ENCODE data around the gene SPIRE2.
"Not testable (repeated sequence)": the region's sequence is repeated elsewhere in the genome, so short reads cannot be mapped to it uniquely, and the experiment has no call there.

Gene SPIRE2, protein sequence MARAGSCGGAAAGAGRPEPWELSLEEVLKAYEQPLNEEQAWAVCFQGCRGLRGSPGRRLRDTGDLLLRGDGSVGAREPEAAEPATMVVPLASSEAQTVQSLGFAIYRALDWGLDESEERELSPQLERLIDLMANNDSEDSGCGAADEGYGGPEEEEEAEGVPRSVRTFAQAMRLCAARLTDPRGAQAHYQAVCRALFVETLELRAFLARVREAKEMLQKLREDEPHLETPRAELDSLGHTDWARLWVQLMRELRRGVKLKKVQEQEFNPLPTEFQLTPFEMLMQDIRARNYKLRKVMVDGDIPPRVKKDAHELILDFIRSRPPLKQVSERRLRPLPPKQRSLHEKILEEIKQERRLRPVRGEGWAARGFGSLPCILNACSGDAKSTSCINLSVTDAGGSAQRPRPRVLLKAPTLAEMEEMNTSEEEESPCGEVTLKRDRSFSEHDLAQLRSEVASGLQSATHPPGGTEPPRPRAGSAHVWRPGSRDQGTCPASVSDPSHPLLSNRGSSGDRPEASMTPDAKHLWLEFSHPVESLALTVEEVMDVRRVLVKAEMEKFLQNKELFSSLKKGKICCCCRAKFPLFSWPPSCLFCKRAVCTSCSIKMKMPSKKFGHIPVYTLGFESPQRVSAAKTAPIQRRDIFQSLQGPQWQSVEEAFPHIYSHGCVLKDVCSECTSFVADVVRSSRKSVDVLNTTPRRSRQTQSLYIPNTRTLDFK

DNA sequence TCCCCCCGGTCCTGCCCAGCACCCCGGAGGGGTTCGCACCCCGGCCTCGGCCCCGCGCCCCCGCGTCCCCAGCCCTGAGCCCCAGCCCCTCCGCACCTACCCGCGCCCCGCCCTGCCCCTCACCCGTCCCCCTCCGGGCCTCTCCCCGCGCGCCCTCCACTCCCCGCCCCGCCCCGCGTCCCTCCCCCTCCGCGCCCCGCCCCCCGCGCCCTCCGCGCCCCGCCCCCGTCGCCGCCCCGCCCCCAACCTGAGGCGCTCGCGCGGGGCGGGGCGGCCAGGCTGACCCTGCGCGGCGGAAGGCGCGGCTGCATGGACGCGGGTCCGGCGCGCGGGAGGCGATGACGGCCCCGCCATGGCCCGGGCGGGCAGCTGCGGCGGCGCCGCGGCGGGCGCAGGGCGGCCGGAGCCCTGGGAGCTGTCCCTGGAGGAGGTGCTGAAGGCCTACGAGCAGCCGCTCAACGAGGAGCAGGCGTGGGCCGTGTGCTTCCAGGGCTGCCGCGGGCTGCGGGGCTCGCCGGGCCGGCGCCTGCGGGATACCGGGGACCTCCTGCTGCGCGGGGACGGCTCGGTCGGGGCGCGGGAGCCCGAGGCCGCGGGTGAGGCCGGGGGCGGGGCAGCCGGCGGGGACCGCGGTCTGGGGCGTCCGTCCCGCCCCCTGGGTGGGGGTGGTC lies at the start of gene SPIRE2:
Gene SPIRE2, plus strand, starts transcription at position 277 of the 671 bp plus-strand sequence. Its CDS starts 76 bp downstream, at position 353.
- DNase-seq: peak in 40 of 42 donors; percentile 18 to 82 (median 66)
- intact Hi-C loops (cut with DNase I): no loop called here

DNA sequence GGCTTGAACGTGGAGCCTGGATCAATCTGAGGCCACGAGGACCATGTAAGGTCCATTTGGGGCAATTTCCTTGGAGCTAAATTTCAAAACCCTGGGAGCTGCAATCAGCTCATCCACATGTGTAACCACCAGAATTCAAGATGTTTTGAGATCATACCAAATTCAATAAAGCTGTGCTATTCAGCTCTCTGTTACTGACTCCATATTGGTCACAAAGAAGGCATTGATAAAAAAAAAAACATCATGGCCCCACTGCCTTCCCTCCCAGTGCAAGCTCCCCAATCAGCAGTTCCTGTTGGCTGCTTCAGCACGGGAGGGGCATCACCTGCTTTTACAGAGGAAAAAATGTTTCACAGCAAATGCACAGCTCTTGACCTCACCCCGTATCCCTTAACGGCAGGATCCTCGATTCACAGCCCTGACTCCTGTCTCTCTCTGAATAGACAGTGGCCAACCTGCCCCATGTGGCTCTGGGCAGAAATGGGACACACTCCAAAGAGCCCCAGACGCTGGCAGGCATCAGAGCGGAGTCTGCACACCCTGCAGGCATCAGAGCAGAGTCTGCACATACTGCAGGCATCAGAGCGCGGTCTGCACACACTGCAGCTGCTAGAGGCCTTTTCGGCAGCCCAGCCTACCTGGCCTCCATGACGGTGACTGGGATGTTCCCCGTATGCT lies 48.9 kb upstream of the SPIRE2 start:
- intact Hi-C loops (cut with DNase I): no loop called here
- DNase-seq: peak in 39 of 42 donors; percentile 7 to 69 (median 38)

DNA sequence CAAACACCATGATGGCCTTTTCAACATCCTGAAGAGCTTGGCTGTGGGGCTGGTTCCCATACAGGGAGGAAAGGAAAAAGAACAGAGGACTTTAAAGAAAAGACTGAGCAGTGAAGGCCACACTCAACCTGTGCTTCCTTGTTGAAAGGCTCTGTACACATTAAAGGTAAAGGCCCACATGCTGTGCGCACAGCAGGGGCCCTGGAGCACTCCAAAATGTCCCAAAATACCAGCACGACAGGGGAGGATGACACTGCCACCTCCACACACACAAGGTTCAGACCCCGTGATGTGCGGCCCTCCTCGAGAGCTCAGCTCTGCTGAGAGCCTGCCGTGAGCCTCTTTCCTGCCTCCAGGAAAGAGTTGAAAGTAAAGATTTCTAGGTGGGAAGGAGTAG lies 48.4 kb upstream of the SPIRE2 start:
- DNase-seq: peak in 40 of 42 donors; percentile 7 to 83 (median 48)
- intact Hi-C loops (cut with DNase I): no loop called here

DNA sequence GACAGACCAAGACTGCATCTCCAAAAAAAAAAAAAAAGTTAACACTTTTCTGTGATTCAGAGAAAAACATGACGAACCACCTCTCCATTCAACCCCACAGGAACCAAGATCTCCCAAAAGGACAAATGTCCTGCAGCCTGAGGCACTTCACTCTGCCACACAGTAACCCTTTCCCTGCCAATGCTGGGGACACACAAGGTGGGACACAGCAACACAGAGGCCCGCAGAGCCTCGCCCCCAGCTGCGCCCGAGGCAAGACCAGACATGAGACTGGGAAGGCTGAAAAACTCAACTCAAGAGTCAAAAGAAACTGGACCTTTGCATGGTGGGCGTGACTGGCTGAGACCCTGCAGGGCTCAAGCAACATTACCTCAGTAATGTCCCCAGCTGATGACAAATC lies 45.8 kb upstream of the SPIRE2 start:
- intact Hi-C loops (cut with DNase I): no loop called here
- no peak for DNase-seq

DNA sequence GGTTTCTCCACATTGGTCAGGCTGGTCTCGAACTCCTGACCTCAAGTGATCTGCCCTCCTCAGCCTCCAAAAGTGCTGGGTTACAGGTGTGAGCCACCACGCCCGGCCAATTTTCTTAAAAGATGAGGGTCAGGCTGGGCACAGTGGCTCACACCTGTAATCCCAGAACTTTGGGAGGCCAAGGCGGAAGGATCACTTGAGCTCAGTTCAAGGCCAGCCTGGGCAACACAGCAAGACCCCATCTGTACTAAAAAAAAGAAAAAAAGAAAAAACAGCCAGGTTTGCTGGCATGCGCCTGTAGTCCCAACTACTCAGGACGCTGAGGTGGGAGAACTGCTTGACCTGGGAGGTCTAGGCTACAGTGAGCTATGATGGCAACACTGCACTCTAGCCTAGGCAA lies 44.3 kb upstream of the SPIRE2 start:
- intact Hi-C loops (cut with DNase I); DNase-seq: not testable (repeated sequence)

DNA sequence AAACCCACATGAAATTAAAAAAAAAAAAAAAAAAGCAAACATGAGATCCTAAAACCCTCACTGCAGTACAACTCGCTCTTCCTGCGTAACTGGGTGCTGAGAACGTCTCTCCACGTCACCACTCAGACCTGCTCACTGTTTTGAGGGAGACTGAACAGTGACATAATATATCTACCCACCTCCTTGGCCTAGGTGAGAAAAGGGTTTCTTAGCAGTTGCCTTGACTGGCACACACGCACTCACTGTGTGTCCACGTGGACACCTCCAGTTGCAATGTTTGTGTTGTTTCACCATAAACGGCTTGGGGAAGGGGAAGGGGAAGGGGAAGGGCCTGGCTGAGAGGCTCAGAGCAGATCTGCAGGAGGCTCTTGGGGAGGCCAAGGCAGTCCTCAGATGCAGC lies 43.9 kb upstream of the SPIRE2 start:
- intact Hi-C loops (cut with DNase I): no loop called here
- no peak for DNase-seq

DNA sequence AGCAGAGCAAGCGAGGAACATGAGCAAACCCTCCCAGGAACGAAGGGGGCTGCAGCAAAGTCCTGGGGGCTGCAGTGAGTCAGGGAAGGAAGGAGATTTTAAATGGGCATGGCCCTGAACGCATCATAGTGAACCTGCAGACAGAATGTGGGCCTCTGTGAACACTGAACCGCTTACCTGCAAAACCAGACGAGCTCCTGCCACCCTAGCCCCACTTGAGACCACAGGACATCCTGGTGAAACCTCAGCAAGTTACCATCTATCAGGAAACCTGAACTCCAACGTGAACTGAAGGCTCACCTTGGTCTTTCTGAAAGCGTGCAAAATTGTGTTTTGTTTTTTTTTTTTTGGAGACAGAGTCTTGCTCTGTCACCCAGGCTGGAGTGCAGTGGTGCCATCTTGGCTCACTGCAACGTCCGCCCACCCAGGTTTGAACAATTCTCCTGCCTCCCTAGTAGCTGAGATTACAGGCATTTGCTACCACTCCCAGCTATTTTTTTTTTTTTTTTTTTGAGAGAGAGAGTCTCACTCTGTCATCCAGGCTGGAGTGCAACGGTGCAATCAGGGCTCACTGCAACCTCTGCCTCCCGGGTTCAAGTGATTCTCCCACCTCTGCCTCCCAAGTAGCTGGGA lies 42.6 kb upstream of the SPIRE2 start:
- intact Hi-C loops (cut with DNase I): no loop called here
- peak in 30 of 42 donors; percentile 12 to 68 (median 41) for DNase-seq

DNA sequence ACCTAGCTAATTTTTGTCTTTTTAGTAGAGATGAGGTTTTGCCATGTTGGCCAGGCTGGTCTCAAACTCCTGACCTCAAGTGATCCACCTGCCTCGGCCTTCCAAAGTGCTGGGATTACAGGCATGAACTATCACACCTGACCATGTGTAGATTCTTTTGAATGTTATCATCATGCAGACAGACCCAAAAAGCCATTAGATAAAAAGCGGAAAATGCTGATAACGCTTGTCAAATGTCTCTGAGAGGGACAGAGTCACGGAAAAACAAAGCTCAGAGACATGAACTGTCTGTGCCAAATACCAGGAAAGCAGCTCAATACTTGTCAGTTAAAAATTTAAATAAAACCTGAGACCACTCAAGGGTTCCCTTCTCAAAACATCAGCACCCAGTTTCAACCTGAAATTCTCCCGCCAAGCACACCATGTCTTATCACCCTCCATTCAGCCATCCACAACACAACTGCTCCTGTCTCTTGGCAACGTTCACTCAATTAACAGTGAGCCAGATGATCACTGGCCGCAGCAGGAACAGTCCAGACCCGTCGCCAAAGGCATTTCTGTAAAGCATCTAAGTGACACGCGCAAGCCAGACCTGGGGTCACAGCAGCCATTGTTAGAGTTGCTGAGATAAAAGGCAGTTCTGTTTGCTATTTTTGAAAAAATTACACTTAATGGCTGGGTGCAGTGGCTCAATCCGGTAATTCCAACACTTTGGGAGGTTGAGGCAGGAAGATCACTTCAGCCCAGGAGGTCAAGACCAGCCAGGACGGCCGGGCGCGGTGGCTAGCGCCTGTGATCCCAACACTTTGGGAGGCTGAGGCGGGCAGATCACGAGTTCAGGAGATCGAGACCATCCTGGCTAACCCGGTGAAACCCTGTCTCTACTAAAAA lies 41.6 kb upstream of the SPIRE2 start:
- intact Hi-C loops (cut with DNase I): no loop called here
- no peak for DNase-seq

DNA sequence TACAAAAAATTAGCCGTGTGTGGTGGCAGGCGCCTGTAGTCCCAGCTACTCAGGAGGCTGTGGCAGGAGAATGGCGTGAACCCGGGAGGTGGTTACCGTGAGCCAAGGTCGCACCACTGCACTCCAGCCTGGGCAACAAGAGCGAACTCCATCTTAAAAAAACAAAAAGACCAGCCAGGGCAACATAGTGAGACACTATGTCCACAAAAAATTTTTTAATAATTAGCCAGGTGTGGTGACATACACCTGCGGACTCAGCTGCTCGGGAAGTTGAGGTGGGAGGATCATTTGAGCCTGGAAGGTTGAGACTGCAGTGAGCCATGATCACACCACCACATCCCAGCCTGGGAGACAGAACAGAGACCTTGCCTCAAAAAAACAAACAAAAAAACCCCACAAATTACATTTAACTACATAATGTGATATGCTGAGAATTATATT lies 40.9 kb upstream of the SPIRE2 start:
- no peak for DNase-seq
- intact Hi-C loops (cut with DNase I): no loop called here

DNA sequence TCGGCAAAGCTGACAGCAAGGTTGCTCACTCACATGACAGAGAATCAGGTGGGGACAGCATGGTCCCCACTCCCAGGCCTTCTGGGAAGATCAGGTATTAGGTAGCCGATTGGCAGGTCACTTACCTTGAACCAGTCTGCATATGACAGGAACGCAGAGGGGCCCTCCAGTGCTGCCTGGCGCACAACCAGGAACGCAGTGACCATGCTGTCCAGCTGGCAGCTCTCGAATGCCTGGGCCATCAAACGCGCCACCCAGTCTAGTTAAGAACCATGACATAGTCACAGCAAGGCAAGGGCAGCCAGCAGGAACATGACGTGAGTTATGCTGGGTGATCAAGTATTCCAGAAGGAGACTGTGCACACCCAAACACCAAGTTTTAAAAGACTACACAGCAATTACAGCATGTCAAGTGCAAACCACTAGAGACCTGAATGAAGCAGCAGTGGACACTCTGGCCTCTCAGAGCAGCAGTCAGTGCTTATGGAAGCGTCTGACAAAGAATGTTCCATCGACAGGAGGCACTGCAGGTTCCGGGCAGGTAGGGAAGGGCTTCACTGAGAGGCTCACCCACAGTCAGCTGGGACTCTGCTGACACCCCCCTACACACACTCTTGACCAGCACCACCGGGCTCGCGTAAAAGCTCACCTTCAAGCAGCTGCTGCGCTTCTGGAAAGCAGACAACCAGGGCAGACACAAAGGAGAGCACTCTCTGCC lies 36.8 kb upstream of the SPIRE2 start:
- DNase-seq: no peak
- intact Hi-C loops (cut with DNase I): loop anchor here (5.0 kb wide), 1 partner anchor 84 kb away; no protein-coding TSS in a partner anchor

DNA sequence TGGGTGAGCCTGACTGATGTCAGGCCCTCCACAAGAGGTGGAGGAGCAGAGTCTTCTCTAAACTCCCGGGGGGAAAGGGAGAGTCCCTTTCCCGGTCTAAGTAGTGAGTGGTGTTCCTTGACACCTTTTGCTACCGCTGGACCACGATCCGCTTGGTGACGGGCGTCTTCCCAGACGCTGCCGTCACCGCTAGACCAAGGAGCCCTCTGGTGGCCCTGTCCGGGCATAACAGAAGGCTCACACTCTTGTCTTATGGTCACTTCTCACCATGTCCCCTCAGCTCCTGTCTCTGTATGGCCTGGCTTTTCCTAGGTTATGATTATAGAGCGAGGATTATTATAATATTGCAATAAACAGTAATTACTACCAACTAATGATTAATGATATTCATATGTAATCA lies 35.2 kb upstream of the SPIRE2 start:
- DNase-seq: peak; percentile 19 to 90 (median 78)
- intact Hi-C loops (cut with DNase I): loop anchor here (5.0 kb wide), 1 partner anchor 86 kb away; no protein-coding TSS in a partner anchor

DNA sequence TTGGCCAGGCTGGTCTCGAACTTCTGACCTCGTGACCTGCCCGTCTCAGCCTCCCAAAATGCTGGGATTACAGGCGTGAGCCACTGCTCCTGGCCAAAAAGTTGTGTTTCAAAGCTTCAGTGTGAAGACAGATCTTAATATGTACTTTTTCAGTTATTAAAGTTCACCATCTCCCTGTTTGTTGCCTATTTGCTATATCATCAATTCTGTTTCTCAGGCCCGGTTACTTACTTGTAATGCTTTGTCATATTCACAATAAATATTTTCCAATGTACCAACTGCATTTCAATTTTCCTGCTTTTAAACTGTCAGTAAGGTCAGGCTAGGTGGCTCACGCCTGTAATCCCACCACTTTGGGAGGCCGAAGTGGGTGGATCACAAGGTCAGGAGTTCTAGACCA lies 34.3 kb upstream of the SPIRE2 start:
- intact Hi-C loops (cut with DNase I): loop anchor here (5.0 kb wide), 1 partner anchor 87 kb away; no protein-coding TSS in a partner anchor
- DNase-seq: no peak

DNA sequence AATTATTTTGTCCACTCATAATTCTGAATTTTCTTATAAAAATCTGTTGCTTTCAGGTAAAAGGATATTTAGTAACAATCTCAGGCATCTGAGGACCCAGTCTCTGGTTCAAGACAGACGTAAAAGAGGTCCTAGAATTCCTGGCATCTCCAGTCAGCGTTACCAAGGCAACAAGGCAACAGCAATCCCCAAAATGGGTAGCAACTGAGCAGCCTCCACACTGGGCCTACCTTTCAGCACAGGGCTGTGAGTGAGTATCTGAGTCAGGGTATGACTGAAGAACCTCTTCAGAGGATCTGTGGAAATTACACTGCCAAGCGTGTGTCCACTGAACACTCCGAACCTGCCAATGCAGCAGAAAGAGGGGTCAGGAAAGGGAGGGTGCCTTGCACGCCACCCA lies 32.6 kb upstream of the SPIRE2 start:
- DNase-seq: peak in 29 of 42 donors; percentile 13 to 80 (median 47)
- intact Hi-C loops (cut with DNase I): no loop called here

DNA sequence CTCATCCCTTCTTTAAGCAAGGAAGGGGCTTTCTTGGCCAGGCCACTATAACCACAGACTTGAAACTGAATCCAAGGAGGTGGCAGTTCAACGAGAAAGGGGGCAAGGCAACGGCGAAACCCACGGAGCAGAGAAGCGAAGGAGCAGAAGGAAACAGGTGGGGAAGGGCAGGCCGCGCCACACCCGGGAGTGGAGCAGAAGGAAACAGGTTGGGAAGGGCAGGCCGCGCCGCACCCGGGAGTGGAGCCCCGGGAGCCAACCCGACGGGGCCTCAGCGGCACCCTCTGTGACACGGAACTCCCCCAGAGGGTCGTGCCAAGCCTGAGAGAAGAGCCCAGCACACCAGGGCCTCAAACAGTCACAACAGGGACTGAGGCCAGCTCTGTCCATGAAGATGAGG lies 32.2 kb upstream of the SPIRE2 start:
- DNase-seq: no peak
- intact Hi-C loops (cut with DNase I): no loop called here

DNA sequence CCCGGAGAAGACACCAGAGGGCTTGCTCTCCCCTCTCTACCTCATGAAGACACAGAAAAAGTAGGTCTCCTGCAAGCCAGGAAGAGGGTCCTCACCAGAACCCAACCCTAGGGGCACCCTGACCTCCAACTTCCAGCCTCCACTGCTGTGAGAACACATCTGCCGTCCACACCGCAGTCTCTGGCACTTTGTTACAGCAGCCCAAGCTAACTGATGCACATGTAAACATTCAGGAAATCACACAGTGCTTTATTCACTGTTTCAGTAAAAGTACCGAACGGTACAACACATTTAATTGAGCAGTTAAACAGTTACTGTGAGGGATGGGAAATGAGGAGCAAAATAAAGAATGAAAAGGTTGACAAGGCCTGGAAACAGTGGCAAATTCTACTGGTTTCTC lies 30.1 kb upstream of the SPIRE2 start:
- DNase-seq: no peak
- intact Hi-C loops (cut with DNase I): no loop called here

DNA sequence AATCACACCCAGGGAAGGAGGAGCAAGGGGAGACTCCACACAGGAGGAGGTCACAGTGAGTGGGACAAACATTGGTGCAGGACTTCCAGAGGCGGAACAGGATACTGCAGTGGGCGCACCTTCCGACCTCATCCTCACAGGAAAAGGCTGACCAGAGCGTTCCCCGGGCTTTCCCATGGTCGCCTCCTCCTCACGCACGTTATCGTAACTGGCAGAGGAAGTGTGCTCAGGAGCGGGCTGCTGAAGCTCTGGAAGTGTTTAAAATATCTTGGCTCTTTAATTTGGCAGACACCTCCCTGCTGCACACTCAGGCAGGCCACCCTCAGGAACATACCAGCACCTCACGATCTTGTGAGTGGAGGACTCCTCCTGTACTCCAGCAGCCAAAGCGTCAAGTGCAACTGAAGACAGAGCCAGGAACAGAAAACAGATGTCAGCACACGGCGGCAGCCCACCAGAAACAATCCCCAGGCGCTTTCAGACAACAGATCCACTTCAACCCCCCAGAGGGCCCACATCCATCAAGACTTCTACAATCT lies 29.4 kb upstream of the SPIRE2 start:
- intact Hi-C loops (cut with DNase I): no loop called here
- no peak for DNase-seq

DNA sequence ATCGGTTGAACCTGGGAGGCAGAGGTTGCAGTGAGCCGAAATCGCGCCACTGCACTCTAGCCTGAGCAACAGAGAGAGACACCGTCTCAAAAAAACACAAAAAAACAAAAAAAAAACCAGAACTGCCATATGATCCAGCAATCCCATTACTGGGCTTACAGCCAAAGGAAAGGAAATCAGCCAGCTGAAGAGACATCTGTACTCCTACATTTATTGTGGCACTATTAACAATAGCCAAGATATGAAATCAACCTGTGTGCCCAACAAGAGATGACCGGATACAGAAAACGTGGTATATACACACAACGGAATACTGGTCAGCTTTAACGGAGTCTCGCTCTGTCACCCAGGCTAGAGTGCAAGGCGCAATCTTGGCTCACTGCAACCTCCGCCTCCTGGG lies 26.5 kb upstream of the SPIRE2 start:
- intact Hi-C loops (cut with DNase I): no loop called here
- DNase-seq: no peak

All from head of caudate nucleus (tissue), 42 donors.